HG02610 (cell line): ENCODE measurements around the gene ARPC1A.
"Not testable (repeated sequence)": the region's sequence is repeated elsewhere in the genome, so short reads cannot be mapped to it uniquely, and the experiment has no call there.

Source experiments
- ATAC-seq: cut with Tn5 transposase; IDR thresholded peaks from one replicate; pipeline ENCODE4 v1.9.1; 2021; ENCODE audit warnings: mild to moderate bottlenecking, moderate library complexity; ENCODE audit not compliant: unreplicated experiment

ARPC1A gene

DNA sequence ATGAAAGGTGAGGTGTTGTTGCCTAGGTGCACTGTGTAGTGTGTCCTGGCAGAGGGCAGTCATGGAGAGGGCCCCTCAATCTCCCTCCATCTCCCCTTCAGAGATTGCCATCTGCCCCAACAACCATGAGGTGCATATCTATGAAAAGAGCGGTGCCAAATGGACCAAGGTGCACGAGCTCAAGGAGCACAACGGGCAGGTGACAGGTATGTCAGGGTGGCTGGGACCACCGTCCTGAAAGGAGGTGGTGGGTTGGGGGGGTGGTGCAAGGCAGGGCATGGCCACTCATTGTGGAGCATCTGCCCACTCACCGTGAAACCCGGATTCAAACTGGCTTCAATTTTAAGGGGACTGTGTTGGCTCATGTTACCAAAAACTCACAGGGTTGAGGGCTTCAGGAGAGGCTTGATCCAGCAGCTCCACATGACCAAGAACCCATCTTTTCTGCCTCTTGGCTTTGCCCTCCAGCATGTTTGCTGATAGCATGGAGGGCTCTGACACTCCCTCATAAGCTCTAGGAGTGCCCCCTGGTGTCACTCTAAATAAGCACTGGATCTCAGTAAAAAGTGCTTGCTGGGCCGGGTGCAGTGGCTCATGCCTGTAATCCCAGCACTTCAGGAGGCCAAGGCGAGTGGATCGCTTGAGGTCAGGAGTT is 61.0 kb downstream of the ARPC1A start:
- ATAC-seq, result no peak

DNA sequence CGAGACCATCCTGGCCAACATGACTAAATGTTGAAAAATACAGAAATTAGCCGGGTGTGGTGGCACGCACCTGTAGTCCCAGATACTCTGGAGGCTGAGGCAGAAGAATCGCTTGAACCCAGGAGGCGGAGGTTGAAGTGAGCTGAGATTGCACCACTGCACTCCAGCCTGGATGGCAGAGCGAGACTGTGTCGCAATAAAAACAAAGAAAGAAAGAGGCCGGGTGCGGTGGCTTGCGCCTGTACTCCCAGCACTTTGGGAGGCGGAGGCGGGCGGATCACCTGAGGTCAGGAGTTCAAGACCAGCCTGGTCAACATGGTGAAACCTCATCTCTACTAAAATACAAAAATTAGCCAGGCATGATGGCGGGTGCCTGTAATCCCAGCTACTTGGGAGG is 61.5 kb downstream of the ARPC1A start:
- not testable (repeated sequence) for ATAC-seq

DNA sequence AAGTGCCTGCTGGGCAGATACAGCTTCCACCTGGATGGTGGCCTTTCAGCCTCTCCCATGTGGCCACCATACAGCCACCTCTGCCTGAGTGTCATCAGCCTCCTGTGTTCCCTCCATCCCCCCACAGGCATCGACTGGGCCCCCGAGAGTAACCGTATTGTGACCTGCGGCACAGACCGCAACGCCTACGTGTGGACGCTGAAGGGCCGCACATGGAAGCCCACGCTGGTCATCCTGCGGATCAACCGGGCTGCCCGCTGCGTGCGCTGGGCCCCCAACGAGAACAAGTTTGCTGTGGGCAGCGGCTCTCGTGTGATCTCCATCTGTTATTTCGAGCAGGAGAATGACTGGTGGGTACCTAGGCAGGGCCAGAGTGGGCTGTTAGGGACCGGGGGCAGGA is 62.2 kb downstream of the ARPC1A start:
- no peak for ATAC-seq

DNA sequence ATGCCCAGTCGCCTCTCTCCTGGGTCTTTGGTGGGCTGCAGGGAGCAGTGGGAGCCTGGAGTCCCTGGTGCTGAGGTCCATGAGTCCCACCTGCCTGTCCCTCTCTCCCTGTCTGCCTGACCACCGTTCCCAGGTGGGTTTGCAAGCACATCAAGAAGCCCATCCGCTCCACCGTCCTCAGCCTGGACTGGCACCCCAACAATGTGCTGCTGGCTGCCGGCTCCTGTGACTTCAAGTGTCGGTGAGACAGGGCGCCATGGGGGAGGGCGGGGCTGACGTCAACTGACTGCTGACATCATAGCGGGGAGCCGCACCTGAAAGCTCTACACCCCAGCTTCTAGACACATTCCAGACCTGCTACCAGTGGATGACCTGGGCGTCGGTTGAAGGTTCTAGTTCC is 64.1 kb downstream of the ARPC1A start:
- no peak for ATAC-seq

DNA sequence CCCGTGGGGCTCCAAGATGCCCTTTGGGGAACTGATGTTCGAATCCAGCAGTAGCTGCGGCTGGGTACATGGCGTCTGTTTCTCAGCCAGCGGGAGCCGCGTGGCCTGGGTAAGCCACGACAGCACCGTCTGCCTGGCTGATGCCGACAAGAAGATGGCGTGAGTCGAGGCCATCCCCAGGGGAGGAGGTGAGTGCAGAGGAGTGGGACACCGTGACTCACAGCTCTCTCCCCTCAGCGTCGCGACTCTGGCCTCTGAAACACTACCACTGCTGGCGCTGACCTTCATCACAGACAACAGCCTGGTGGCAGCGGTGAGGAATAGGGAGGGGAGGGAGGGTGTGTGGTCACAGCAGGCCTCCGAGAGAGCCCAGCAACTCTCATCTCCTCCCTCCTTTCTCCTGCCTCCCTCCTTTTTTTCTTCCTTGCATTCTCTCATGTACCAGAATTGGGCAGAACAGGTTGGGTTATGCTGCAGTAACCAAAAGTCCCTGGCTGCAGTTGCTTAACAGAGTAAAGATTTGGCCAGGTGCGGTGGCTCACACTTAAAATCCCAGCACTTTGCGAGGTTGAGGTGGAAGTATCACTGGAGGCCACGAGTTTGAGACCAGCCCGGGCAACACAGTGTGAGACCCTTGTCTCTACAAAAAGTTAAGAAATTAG is 65.4 kb downstream of the ARPC1A start:
- ATAC-seq, result no peak

DNA sequence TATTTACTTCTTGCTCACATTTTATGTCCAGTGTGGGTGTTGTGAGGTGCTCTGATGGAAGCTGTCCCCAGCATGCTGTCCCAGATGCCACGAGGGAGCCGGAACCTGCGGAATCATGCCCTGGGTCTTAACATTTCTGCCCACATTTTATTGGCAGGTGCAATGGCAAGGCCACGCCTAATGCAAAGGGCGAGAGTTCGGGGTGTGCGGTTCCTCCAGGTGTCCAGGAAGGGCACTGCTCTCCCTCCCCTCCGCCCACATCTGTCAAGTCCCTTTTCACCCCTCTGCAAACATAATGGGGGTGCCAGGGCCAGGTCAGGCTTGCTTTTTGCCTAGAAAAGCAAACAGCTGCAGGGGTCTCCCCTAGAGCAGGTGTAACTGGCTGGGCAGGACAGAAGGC is 66.3 kb downstream of the ARPC1A start:
- no peak for ATAC-seq

DNA sequence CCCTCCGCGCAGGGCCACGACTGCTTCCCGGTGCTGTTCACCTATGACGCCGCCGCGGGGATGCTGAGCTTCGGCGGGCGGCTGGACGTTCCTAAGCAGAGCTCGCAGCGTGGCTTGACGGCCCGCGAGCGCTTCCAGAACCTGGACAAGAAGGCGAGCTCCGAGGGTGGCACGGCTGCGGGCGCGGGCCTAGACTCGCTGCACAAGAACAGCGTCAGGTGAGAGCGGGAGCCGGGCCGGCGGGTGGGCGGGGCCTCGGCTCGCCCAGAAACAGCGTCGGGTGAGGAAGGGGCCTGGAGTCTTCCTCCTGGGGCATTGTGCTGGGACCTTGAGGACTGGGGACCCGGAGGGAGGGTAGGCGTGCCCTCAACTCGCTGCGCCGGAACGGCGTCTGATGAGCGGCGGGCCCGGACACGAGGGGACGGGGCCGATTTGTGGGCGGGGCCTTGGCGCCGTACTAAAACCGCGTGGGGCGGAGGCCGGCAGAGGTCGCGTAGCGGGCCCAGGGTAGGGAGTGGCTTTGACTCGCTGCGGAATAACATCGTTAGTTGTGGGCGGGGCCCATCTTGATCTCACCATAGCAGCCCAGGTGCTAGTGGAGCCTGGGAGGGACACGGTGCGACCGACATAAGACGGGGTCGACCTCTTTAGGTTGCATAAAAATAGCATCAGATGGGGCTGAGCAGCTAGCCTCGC is 67.1 kb downstream of the ARPC1A start:
- no peak for ATAC-seq

DNA sequence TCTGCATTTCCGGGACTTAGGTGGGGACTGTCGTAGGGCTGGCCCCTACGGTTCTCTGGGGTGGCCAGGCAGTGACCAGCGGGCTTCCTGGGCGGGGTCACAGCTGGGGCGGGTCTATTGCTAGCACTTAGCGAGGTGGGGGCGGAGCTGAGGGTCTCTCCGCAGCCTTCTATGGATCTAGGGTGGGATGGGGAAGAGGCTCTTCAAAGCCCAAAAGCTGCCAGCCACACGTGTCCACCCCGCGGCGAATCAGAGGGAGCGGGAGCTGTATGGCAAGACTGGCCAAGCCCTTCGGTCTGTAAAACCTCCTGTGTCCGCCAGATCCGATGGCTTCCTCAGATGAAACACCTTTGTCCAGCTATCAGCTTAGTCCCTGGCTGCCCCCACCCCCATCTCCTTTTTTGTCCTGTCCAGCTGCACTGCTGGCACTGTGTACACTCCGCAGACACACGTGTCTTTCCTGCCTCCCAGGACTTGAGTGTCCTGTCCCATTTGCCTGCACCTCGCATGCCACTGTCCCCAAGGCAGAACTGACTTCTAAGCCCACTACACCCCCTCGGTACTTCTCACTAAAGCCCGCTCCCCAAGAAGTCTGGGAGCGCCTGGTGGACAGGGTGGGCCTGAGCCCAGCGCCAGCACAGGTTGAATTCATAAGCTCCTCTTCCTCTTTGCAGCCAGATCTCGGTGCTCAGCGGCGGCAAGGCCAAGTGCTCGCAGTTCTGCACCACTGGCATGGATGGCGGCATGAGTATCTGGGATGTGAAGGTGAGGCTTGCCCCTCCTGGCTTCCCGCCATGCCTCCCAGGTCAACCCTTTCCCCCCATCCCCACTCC is 67.9 kb downstream of the ARPC1A start:
- ATAC-seq, result no peak

DNA sequence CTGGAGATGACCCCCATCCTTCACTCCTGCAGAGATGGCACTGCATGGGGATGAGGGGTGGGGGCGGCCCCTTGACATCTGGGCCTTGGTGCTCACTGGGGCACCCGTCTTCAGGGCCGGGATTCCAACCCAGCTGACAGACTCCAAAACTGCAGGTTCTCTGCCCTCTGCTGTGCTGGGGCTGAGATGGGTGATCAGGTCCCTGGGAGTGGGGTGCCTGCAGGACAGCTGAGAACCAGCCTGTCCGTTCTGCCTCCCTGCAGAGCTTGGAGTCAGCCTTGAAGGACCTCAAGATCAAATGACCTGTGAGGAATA is 68.4 kb downstream of the ARPC1A start:
- ATAC-seq, result no peak

DNA sequence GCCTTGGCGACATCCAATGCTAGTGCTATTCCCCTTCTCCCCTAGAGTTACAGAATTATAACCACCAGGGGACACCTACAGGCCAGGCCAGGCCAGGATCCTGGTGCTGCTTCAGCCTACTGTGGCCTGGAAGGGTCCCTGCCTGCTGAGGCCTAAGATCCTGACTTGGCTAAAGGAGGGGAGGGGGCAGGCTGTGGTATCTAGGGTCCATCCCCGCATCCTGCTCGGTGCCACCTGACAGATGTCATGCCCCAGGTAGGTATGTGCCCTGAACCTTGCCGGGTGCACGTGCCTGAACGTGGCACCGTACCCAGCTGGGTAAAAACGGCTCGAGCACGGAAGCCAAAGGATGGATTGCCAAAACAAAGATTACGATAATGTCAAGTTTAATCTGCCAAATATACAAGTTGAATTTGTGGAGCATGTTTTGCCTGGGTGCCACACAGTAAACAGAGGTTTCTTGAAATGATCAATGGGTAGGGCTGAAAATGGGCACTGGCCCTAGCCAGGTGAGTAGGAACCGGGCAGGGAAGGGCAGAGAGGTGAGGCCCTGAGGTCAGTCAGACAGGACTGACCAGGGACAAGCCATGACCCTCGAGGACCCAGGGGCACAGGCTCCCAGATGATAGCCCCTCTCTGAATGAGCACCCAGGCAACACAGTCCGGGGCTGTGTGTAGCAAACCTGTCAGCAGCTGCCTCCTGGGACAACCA is 70.1 kb downstream of the ARPC1A start:
- no peak for ATAC-seq

DNA sequence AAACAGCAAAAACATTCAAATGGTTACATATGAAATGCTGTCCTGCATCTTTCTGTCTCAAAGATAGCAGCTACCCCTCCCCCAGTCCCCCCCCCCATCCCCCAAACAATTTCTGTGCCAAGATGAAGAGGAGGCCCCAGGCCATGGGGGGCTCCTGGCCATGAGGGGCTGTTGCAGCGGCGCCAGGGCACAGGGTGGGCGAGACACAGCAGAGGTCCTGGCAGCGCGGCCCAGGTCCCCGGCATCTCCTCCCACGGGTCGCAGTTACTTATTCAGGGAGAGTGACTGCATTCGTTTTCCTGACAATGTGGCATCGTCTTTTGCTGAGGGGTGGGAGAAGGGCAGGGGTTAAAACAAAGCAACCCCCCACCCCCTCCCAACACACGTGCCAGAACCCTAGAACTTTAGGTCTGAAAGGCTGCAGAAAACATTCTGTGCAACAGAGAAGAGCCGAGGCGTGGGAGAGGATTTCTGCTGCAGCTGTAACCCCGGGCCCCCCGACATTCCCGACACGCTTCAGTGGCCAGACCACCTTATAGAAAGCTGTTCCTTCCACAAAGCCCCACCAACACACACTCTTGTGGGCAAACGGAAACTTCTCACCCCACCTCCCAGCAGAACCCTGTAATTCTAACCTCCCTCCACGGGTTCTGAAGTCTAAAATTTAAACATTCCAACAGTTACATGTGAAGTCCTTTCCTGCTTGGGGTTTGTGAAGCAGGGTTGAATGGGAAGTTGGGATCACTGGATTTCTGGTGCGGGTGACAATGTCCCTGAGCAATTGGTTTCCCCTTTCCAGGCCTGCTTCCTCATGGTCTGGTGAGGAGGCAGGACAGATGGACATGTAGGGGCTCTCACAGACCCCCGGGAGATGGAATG is 71.0 kb downstream of the ARPC1A start:
- no peak for ATAC-seq

DNA sequence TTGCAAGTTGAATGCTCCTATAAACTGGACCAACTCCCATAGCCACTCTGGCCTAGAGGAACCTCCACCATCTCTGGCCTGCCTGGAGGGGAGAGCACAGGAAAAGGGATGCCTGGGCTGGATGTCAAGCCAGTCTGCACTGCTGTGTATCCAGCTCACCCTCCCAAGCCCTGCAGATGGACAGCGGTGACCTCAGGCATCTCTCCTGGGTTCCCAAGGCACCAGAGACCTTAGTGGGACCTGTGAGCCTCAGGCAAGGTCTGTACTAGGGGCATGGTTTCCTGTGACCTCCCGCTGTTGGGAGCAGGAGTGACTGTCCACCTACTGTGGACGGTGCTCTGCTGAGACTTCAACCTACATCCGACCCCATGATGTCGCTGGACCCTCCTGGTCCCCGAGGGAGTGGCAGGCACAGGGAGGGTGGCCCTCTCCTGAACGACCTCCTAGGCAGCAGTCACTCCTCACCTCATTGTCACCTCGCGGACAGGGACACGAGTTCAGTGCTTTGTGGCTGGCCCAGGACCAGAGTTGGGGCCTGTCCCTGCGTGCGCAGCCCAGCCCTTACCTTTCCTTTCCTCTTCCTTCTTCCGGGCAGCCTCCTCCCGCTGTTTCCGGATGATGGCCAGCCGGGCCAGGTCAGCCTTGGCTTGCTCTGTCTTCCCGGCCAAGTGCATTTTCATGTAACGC is 71.7 kb downstream of the ARPC1A start:
- no peak for ATAC-seq

DNA sequence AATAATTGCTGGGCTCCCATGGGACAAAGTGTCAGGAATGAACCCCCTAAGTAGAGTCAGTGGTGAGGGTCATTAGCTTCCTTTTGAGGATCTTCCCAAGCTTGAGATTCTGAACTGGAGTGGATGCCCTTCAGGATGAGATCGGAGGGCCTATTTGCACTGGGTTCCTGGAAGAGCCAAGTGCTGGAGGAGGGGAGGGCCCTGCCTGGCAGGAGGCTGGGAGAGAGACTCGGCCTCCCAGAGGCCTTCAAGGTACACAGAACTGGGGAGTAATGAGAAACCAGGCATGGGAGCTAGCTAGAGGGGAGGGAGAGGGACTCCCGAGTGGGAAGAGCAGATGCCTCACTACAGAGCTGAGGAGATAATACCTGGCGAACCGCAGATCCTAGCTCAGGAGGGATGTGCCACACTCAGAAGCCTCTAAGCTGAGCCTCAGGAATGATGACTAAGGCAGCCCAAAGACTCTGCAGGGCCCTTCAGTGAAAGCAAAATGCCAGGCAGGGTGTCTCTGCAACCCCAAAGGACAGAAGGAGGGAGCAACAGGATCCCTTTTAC is 73.3 kb downstream of the ARPC1A start:
- ATAC-seq, result no peak

DNA sequence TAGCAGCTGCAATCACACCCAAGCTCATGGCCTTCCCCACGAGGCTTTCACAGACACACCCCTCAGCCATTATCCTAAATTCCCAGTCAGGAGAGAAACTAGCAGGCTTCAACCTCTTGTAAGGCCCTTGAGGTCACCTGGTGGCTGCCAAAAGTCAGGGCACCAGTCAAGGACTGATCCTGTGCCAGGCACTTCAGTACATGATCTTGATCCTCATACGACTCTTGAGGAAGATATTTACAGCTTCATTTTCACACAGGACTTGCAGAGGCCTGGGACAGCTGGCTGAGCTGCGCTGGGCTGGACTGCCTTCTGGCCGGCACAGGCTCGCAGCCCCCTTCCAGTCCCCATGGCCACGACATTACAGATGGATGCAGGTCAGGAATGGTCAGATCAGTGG is 73.9 kb downstream of the ARPC1A start:
- no peak for ATAC-seq

DNA sequence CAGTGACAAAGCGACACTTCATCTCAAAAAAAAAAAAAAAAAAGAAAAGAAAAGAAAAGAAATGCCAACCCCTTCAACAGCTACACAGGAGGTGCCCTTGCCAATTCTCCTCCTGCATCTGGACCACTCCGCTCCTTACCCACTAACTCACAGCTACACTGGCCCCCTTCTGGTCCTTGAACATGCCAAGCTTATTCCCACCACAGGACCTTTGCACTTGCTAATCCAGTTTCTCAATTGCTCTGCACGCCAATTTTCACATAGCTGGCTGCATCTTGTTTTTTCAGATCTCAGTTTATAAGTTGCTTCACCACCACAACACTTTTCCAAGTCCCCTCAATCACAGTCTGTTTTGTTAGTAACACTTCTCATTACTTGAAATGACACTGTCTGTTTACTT is 77.2 kb downstream of the ARPC1A start:
- ATAC-seq, result no peak

DNA sequence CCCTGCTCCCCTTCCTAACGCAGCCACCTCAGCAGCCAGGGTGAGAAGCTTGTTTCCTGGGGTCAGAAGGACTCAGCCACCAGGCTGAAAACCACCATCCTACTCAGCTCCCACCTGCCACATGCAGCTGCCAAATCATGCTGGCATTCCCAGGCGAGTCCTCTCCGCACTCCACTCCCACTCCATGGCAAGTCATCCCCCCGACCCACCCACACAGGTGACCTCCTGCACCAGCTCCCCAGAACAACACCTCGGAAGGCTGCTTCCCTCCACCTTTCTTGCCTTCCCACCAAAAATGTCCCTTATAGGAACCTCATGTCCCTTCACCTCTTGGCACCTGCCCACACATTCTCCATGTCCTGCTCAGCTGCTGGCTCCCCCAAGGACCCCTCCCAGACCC is 78.1 kb downstream of the ARPC1A start:
- ATAC-seq, result no peak

DNA sequence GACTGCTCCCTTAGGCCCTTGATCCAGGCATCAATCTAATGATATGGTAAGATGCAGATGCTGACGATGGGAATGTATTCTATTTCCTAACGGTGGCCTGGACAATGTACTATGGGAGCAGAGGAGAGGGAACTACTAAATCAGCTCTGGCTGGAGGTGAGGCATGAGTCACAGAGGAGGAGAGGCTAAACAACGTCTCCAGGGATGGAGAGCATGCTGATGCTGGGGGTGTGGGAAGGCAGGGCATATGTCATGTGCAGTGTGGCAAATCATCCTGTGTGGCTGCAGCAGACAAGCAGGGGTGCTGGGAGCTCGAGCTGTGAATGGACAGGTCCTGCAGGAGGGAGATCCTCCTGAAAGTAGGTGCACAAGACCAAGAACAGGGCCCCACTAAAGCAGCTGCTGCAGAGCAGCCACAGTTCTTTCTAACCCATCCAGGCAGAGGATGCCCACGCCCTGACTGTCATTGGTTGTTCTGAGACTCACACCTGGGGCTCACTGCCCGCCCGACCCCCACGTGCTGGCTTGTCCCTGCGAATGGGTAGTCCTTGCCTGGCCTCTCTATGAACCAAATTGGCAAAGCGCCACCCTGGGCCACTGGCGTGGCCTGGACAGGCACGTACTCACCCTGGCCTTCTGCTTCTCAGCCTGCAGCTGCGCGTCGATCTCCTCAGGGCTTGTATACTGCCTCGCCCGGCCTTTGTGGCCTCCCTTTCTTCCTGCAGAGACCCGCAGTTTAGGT is 78.7 kb downstream of the ARPC1A start:
- ATAC-seq, result no peak

DNA sequence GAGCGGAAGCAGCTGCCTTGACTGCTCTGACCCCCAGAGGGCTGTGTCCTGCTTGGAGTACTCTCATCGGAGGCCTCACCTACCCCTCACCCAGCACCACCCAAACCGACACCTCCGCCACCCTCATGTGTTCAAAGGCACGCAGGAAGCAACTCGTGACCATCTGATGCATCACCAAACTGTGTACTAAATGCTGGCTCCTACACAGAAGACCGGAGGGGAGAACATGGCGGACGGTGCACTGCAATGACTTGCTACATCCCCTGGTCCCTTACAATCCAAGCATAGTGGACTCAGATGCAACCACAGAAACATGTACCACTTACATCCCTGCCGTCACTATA is 79.3 kb downstream of the ARPC1A start:
- no peak for ATAC-seq

DNA sequence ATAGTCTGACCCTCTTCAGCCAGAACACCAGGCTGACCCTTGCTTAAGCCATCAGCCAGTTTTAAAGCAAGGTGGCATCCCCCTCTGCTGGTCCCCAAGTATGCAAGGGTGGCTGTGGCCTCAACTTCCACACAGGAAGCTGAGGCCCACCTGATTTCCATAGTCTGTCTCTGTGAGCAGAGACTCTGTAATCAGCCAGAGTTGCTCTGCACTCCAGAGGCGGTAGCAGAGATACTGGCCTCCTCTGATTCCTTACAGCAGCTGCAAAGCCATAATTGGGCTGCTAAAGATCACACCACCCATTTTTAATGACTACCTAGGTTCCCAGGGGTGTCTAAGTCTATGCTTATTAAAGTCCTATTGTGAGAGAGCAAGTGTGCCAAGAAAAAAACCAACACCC is 80.9 kb downstream of the ARPC1A start:
- no peak for ATAC-seq
